Cardiac muscle cell (in vitro differentiated cells and primary cell): ENCODE measurements around the gene AP3B1. TPM values are rescaled to one million over a fixed set of nuclear protein-coding genes. Genes with fewer than 3 reads are reported as not detected.
A peak's percentile ranks its signal among the peaks of the same experiment; 100 is the strongest.

Experiments
- DNase-seq, 2 donors: peaks; one replicate each; pipeline versions ENCODE4 v3.0.0 to v3.0.0-alpha.2; 2010 to 2017; ENCODE audit warnings: low read depth in 1 of 2, low spot score in 1 of 2
- H3K27ac ChIP-seq: fragments of 200-600 bp; sonication (generic); 2 replicates; pipeline ENCODE4 v1.5.1; 2016
- H3K27me3 ChIP-seq: fragments of 200-600 bp; sonication (generic); 2 replicates; pipeline ENCODE4 v1.6.0; 2016; ENCODE audit warnings: control low read depth
- H3K36me3 ChIP-seq: fragments of 200-600 bp; sonication (generic); 2 replicates; pipeline ENCODE4 v1.5.1; 2016; ENCODE audit warnings: control low read depth
- H3K4me1 ChIP-seq: fragments of 200-600 bp; sonication (generic); 2 replicates; pipeline ENCODE4 v1.8.1; 2017; ENCODE audit warnings: low read depth, mild to moderate bottlenecking, mixed run types
- H3K4me3 ChIP-seq: fragments of 200-600 bp; sonication (generic); 2 replicates; pipeline ENCODE4 v1.5.1; 2016; ENCODE audit warnings: mild to moderate bottlenecking
- H3K9me3 ChIP-seq: fragments of 200-600 bp; sonication (generic); 2 replicates; pipeline ENCODE4 v1.5.1; 2017; ENCODE audit warnings: low read depth, mild to moderate bottlenecking, control low read depth
- polyA plus RNA-seq: library from polyadenylated mRNA; unstranded; fragments of >200 nt; fragmentation: Nextera tagmentation; extraction: Ambion mirVana; gene quantifications from 2 replicates; pipeline ENCODE4 v1.2.1, GENCODE V29; 2016
- total RNA-seq: library from RNA; depleted of rRNA; stranded (reverse); fragments of >200 nt; gene quantifications from 2 replicates; pipeline ENCODE4 v1.2.3, GENCODE V29; 2016
- TF ChIP-seq, protein P1 (sequence below): IDR thresholded peaks from 2 replicates; pipeline ENCODE4 v1.5.1; 2012; ENCODE audit warnings: low read depth, mild to moderate bottlenecking, low read length

AP3B1 gene
- total and polyA plus RNA-seq, 2 experiments from 2014 or later = 32.2 to 35.3 TPM

DNA sequence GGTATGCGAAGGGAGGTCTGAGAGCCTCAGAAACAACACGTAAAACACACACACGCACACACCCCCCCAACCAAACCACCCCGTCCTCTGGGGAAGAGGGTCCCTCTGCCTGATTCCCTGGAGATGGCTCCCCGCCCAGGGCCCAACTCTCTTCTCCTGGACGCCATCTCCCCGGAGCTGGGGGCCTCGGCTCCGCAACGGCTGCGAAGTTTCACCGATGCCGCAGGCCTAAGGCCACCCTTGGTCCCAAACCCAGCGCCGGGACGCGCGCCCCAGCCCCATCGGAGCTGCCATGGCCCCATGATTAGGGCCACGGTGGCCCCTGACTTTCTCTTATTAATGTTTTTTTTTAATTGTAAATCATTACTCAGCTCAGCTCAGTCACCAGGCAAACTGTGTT, 337.0 kb downstream of the AP3B1 start:
- Histone ChIP-seq H3K36me3 (no peaks in the 10 kb centered on the region), H3K4me1 (no peaks in the 10 kb centered on the region), H3K9me3 (no peaks in the 10 kb centered on the region), H3K27ac (no peak overlapping the region), H3K4me3 (peak overlapping the region; percentile 13), H3K27me3 (peaks cover 75% of the 10 kb centered on the region)
- TF ChIP-seq, protein P1, sequence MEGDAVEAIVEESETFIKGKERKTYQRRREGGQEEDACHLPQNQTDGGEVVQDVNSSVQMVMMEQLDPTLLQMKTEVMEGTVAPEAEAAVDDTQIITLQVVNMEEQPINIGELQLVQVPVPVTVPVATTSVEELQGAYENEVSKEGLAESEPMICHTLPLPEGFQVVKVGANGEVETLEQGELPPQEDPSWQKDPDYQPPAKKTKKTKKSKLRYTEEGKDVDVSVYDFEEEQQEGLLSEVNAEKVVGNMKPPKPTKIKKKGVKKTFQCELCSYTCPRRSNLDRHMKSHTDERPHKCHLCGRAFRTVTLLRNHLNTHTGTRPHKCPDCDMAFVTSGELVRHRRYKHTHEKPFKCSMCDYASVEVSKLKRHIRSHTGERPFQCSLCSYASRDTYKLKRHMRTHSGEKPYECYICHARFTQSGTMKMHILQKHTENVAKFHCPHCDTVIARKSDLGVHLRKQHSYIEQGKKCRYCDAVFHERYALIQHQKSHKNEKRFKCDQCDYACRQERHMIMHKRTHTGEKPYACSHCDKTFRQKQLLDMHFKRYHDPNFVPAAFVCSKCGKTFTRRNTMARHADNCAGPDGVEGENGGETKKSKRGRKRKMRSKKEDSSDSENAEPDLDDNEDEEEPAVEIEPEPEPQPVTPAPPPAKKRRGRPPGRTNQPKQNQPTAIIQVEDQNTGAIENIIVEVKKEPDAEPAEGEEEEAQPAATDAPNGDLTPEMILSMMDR = no peak
- DNase-seq = no peak

DNA sequence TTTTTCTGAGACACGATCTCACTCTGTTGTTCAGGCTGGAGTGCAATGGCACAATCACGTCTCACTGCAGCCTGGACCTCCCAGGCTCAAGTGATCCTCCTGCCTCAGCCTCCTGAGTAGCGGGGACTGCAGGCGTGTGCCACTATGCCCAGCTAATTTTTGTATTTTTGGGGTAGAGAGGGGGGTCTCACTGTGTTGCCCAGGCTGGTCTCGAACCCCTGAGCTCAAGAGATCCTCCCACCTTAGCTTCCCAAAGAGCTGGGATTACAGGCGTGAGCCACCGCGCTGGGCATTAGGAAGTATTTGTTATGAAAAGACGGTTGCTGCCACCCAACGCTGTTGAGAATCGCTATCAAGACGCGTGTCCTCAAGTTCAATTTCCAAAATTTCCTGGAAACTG, 337.4 kb downstream of the AP3B1 start:
- no peak for DNase-seq
- H3K36me3 ChIP-seq = no peaks in the 10 kb centered on the region
- no peaks in the 10 kb centered on the region for H3K9me3 ChIP-seq
- H3K27me3 ChIP-seq = peaks cover 71% of the 10 kb centered on the region
- no peak overlapping the region for H3K4me3 ChIP-seq
- no peaks in the 10 kb centered on the region for H3K4me1 ChIP-seq
- TF ChIP-seq, protein P1 = no peak
- H3K27ac ChIP-seq = no peak overlapping the region

DNA sequence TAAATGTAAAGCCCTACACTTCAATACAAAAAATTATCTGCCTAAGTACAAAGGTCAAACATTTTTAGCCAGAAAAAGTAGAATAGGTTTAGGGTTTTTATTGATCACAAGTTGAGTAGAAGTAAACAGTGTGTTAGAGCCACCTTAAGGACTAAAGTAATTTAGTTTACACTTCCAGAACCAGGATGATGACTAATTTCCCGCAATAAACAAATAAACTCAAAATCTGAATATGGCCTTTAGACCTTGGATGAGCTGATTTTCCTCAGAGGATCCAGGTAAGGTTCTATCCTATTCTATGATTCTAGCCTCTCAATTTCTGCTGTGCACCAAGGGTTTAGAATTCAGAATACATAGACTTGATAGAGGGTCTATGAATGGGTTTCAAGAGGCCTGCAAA, 338.9 kb downstream of the AP3B1 start:
- Histone ChIP-seq H3K27me3 (peaks cover 56% of the 10 kb centered on the region), H3K27ac (no peak overlapping the region), H3K4me1 (no peaks in the 10 kb centered on the region), H3K4me3 (no peak overlapping the region), H3K9me3 (no peaks in the 10 kb centered on the region), H3K36me3 (no peaks in the 10 kb centered on the region)
- TF ChIP-seq, protein P1 = no peak
- DNase-seq = no peak

DNA sequence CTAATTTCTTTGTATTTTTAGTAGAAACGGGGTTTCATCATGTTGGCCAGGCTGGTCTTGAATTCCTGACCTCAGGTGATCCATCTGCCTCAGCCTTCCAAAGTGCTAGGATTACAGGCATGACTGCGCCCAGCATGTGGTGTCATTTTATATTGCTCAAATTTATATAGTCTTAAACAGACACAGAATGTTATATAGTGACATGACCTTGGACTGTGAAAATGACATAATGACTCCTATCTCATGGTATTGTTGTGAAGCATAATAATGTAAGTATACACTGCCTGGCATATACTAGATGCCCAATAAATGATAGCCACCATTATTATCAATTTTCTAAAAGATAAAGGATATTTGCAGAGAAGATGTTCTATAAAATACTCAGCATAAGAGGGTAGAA, 341.1 kb downstream of the AP3B1 start:
- DNase-seq = no peak
- Histone ChIP-seq H3K27ac (no peak overlapping the region), H3K4me3 (no peak overlapping the region), H3K36me3 (no peaks in the 10 kb centered on the region), H3K4me1 (no peaks in the 10 kb centered on the region), H3K27me3 (peaks cover 43% of the 10 kb centered on the region), H3K9me3 (no peaks in the 10 kb centered on the region)
- TF ChIP-seq, protein P1 = no peak

DNA sequence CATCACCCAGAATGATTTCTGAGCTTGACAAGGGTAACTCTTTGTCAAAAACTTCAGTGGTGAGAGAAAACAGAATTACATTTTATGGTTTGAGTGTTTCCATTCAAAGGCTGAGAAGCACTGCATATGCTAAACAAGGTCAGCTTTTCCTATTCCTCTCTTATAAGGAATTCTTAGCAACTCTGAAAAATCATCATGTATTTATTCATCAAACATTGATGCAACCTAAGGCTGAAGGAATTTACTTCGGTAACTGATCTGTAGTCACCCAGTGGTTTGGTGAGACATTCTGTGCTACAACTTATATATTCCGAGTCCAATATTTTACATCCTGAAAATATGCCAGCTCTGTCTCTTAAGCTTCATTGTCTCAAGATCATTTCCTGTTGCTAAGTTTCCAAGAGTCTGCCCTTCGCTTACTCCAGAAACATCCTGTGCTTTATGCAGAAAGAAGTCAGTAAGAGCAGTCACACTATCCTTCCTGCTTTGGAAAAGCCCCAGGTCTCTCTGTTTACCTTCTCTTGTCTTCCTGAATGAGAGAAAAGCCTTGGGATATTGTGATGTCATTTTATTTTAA, 341.8 kb downstream of the AP3B1 start:
- Histone ChIP-seq H3K36me3 (no peaks in the 10 kb centered on the region), H3K27ac (no peak overlapping the region), H3K9me3 (no peaks in the 10 kb centered on the region), H3K4me3 (no peak overlapping the region), H3K4me1 (no peaks in the 10 kb centered on the region), H3K27me3 (peaks cover 37% of the 10 kb centered on the region)
- peak in 1 of 2 donors; percentile 56 for DNase-seq
- TF ChIP-seq, protein P1 = no peak

Other genes with a start within 250 kb of the AP3B1 start
- gene SCAMP1, start 65.9 kb upstream of the AP3B1 start, total RNA-seq = 25.5 and 32.4 TPM in 2 replicates
- 33.4 and 55.4 TPM in 2 replicates for gene SCAMP1, start 65.9 kb upstream of the AP3B1 start, polyA plus RNA-seq